GM18873 (cell line): ENCODE data around the gene MIS18A.
"Not testable (repeated sequence)": the region's sequence is repeated elsewhere in the genome, so short reads cannot be mapped to it uniquely, and the experiment has no call there.

Experiments
- ATAC-seq: cut with Tn5 transposase; IDR thresholded peaks from one replicate; pipeline ENCODE4 v1.9.1; 2021; ENCODE audit warnings: mild to moderate bottlenecking, moderate library complexity, moderate number of reproducible peaks; ENCODE audit not compliant: unreplicated experiment, low FRiP score

The MIS18A gene

GRCh38 chr21:32306021-32306780 is 27.4 kb upstream of the MIS18A start:
- no peak for ATAC-seq

- no peak for ATAC-seq
Measured at GRCh38 chr21:32304998-32305397, 26.1 kb upstream of the MIS18A start.

GRCh38 chr21:32303385-32303784 is 24.5 kb upstream of the MIS18A start:
- no peak for ATAC-seq

DNA sequence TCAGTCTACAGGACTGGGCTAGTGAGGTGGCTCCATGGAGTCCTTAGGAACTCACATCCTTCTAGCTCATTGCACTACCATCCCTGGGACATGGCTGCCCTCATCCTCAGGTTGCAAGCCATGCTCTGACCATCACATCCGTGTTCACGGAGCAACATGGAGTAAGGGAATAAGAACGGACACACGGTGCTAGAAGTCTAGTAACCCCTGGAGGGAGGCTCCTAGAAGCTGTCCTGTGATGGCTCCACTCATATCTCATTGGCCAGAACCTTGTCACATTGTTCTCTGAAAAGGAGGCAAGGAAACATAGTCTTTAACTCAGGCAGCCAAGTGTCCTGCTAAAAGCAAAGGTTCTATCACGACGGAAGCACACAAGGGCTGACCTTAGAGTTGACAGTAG is 23.7 kb upstream of the MIS18A start:
- no peak for ATAC-seq

DNA sequence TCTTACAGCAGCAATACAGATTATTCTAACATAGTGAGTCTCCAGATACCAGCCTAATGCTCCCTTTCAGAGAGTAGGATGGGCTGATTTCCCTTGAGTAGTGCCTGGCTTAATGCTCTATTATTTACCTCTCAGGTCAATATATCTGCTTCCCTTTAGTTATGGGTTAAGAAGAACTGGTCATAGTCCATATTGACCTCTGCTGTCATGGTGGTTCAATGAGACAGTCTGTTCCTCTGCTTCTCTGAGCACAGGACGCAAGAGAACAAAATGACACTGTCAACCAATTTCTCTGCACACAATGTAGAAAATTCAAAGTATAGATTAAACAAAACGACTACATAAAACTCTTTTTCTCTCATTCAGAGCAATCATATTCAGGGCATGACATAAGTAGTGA is 22.7 kb upstream of the MIS18A start:
- no peak for ATAC-seq

GRCh38 chr21:32300117-32300681 is 21.4 kb upstream of the MIS18A start:
- no peak for ATAC-seq

DNA sequence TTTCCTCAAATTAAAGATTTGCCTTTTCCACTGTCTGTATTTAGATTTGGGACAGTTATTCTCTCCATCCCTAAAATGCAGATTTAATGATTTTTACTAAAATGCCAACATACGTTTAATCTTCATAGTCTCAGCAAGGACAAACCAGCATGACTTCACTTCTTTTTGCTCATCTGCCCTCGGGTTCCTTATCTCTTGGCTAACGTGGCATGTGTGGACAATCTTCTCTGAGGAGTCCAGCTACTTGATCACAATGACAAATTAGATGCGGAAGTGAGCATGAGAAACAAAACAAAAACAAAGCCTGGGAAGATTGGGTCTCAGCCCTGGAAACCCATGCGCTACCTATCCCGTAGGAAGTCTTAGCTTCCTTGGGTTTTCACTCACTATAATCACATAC is 20.8 kb upstream of the MIS18A start:
- no peak for ATAC-seq

- no peak for ATAC-seq
Measured at GRCh38 chr21:32298658-32299081, 19.8 kb upstream of the MIS18A start, which contains the start of gene MRAP. TSS of gene MRAP (plus strand) at chr21:32298855. CDS start at chr21:32298972, 117 bp downstream.

DNA sequence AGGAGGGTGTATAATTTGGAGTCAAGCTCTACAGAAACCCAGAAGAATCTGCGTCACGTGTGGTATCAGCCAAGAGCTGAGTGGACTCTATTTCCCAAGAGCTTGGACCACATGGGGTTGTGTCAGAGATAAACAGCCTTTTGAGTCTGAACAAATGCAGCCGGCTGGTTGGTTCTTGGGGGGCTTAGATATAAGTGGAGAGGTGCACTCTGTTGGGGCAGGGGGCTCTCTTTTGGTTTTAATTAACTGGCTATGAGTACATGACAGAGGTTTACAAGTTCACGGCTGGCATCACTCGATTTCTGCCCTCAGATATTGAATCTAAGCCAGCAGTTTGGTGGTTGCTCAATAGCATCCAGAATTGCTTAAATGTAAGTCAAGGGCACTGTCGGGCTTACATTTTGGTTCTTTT is 19.3 kb upstream of the MIS18A start:
- ATAC-seq: no peak

DNA sequence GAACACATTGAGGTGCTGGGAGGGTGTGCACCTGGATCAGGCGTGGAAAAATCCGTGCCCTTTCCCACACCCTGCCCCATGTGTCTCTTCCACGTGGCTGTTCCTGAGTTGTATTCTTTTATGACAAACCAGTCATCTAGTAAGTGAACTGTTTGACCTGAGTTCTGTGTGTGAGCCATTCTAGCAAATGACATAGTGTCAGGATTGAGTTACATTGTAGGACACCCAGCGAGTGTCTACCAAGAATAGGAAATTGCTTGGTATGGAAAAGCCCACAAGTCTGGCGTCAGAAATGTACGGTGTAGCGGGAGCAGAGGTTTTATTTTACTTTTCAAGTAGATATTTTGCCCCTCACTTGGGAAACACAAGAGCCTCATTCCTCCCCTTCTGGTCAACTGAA is 18.6 kb upstream of the MIS18A start:
- ATAC-seq: no peak

GRCh38 chr21:32285476-32285875 is 6.6 kb upstream of the MIS18A start:
- no peak for ATAC-seq

DNA sequence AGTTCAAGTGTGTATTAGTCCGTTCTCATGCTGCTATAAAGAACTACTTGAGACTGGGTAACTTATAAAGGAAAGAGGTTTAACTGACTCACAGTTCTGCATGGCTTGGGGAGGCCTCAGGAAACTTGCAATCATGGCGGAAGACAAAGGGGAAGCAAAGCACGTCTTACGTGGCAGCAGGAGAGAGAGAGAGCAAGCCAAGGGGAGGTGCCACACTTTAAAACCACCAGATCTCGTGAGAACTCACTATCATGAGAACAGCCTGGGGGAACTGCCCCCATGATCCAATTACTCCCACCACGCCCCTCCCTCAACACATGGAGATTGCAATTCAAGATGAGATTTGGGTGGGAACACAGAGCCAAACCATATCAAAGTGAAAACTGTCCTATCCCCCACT is 4.1 kb upstream of the MIS18A start:
- ATAC-seq: no peak

DNA sequence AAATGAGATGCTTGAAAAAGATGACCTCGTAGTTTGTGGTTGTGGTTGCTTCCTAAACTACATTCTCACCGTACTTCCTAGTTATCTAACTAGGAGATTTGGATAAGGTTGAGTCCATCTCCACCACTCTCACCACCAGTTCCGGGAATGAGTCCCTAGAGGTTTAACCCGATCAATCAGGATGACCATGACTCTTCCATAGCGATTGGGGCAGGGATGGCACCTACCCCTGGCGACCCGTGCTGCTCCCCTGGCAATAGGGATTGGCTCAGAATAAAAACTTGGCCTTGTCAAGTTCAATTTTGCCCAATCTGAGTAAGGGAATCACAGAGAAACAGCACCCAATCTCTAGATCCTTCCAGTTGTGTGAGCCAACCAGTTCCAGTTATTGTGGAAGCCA is 2.7 kb upstream of the MIS18A start:
- ATAC-seq: no peak

- ATAC-seq: no peak
Measured at GRCh38 chr21:32279377-32279680, 480 bp upstream of the MIS18A start.

DNA sequence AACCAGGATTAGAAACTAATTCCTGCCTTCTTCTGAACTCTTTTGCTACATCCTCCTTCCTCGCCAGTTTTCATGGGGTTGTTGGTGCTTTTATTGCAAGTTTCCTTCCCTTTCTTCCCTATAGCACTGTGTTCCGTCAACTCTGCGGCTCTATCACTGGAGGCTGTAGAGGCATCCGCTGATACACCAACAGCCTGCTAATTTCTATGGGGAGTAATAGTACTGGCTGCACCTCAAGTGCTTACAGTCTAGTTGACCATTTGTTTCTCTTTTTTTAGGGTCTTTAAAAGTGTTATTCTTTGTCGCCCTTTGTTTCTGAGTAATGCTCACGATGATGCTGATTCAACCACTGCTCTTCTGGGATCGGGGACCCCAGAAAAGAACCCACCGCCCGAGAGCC is 746 bp downstream of the MIS18A start:
- ATAC-seq: no peak

DNA sequence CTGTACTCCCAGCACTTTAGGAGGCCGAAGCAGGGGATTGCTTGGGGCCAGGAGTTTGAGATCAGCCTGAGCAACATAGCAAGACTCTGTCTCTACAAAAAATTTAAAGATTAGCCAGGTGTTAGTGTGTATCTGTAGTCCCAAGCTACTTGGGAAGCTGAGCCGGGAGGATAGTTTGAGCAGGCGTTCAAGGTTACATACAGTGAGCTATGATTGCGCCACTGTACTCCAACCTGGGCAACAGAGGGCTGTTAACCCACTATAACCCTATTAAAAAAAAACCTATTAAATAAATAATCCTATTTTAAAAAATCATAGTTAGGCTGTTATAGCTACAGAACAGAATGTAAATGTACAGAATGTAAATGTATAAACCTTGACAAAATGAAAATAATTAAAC is 2.2 kb downstream of the MIS18A start:
- ATAC-seq: no peak

DNA sequence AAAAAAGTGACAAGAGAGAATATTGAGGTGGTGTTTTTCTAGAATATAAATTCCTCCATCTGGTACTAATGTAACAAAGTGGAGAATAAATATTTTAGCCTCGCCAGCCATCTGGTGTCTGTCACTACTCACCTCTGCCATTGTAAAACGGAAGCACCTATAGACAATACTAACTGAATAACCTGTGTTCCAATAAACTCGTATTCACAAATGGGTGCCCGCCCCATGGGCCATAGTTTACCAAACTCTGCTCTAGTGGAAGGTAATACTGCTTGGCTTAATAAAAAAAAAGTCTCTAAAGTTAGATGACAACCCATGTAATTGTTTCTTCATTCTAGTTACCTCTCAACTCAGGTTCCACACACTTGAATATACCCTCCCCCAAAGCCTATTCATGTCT is 8.1 kb downstream of the MIS18A start:
- ATAC-seq: no peak

DNA sequence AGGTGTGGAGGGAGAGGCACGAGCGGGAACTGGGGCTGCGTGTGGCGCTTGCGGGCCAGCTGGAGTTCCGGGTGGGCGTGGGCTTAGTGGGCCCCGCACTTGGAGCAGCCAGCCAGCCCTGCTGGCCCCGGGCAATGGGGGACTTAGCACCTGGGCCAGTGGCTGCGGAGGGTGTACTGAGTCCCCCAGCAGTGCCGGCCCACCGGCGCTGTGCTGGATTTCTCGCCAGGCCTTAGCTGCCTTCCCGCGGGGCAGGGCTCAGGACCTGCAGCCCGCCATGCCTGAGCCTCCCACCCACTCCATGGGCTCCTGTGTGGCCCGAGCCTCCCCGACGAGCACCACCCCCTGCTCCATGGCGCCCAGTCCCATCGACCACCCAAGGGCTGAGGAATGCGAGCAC is 13.5 kb downstream of the MIS18A start:
- ATAC-seq: not testable (repeated sequence)

- no peak for ATAC-seq
Measured at GRCh38 chr21:32261929-32262328, 16.9 kb downstream of the MIS18A start.

- ATAC-seq: no peak
Measured at GRCh38 chr21:32260130-32260529, 18.7 kb downstream of the MIS18A start.

DNA sequence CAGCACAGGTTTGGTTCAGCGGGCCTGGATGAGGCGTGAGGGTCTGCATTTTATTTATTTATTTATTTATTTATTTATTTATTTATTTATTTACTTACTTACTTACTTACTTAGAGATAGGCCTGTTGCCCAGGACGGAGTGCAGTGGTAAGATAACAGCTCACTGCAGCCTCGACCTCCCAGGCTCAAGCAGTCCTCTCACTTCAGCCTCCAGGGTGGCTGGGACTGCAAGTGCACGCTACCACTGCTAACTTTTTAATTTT is 20.1 kb downstream of the MIS18A start:
- ATAC-seq: not testable (repeated sequence)

DNA sequence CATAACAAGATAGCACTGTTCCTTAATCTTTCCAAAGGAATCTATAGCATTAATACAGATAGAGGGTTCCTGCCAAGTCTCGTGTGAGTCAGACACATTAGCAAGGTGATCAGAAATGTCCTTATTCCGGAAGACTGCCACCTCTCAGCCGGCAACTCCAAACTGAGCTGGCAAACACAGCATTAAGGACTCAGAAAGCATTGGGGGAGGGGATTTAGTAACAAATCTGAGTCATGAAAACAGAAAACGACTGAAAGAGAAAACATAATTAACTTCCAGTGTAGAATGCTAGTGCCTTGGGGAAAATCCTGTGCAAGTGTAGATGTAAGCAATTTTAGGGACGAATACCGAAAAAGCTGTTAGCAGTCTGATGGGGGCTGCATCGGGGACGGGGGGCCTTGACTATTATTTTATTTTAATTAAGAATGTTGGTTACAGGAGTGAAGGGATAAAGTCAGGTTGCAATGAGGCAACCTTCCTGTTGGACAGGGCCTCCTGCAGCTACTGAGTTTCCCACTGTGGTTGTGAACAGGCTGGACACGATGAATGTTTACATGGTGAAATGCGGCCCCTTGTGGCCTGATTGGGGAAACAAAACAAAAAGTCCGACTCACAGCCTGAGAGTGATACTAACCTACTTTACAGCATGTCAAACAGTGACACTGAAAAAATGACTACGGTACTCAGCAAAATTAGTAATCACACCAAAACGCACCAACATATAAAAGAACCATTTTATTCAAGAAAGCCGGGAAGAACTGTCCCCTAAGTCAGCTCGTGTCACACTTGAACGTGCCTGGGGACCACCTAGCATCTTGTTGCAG is 20.7 kb downstream of the MIS18A start:
- ATAC-seq: peak; percentile 66
